SU-DHL-6 (cell line): ENCODE data around the gene MPLKIP.
"Not testable (repeated sequence)": the region's sequence is repeated elsewhere in the genome, so short reads cannot be mapped to it uniquely, and the experiment has no call there.

Experiments used
- H2AFZ ChIP-seq: fragments of 200-600 bp; sonication (generic); 2 replicates; pipeline ENCODE4 v1.6.1; 2014; ENCODE audit warnings: low read depth, mild to moderate bottlenecking, moderate library complexity, mixed read lengths, antibody characterized with exemption, low read length; ENCODE audit not compliant: severe bottlenecking
- H3F3A ChIP-seq: fragments of 200-600 bp; shearing (Covaris generic); 2 replicates; pipeline ENCODE4 v1.6.0; 2016; ENCODE audit warnings: antibody characterized with exemption, mild to moderate bottlenecking; ENCODE audit not compliant: insufficient read depth
- H3K27ac ChIP-seq: fragments of 200-600 bp; sonication (generic); 2 replicates; pipeline ENCODE4 v1.5.1; 2016; ENCODE audit warnings: low read depth, mild to moderate bottlenecking, low read length, moderate library complexity, mixed read lengths
- H3K27me3 ChIP-seq: fragments of 200-600 bp; sonication (generic), shearing (Covaris generic); 2 replicates; pipeline ENCODE4 v1.6.0; 2014; ENCODE audit warnings: mild to moderate bottlenecking, low read length
- H3K36me3 ChIP-seq: fragments of 200-600 bp; sonication (generic); 2 replicates; pipeline ENCODE4 v1.6.1; 2014; ENCODE audit warnings: mild to moderate bottlenecking, low read length, mixed read lengths
- H3K4me2 ChIP-seq: fragments of 300-600, 200-600 bp; shearing (Covaris generic), sonication (generic); 2 replicates; pipeline ENCODE4 v1.6.0; 2014; ENCODE audit warnings: low read length, low read depth, mild to moderate bottlenecking; ENCODE audit not compliant: poor library complexity, severe bottlenecking
- H3K4me3 ChIP-seq: fragments of 200-600 bp; sonication (generic); 2 replicates; pipeline ENCODE4 v1.5.1; 2014; ENCODE audit warnings: antibody characterized with exemption, low read length, mild to moderate bottlenecking, mixed read lengths; ENCODE audit not compliant: insufficient read depth, poor library complexity, severe bottlenecking
- H3K79me2 ChIP-seq: fragments of 200-600 bp; sonication (generic); 2 replicates; pipeline ENCODE4 v1.6.1; 2014; ENCODE audit warnings: mild to moderate bottlenecking, low read length, moderate library complexity; ENCODE audit not compliant: insufficient read depth
- H3K9ac ChIP-seq: fragments of 200-600 bp; sonication (generic); 2 replicates; pipeline ENCODE4 v1.7.0; 2014; ENCODE audit warnings: mild to moderate bottlenecking, low read length
- H3K9me2 ChIP-seq: fragments of 200-600 bp; sonication (generic); replicated peaks from 2 replicates; pipeline ENCODE4 v1.6.1; 2014; ENCODE audit warnings: low read length; ENCODE audit not compliant: insufficient read depth
- H3K9me3 ChIP-seq: fragments of 200-600 bp; sonication (generic); 2 replicates; pipeline ENCODE4 v1.6.1; 2014; ENCODE audit warnings: low read length, mixed read lengths; ENCODE audit not compliant: insufficient read depth
- H4K20me1 ChIP-seq: fragments of 200-600 bp; sonication (generic); 2 replicates; pipeline ENCODE4 v1.6.1; 2014; ENCODE audit warnings: low read depth, mild to moderate bottlenecking, antibody characterized with exemption, low read length, moderate library complexity, mixed read lengths
- EZH2phosphoT487 ChIP-seq: fragments of 200-600 bp; sonication (generic), shearing (Covaris generic); conservative IDR thresholded peaks from 2 replicates; pipeline ENCODE4 v1.6.1; 2018; ENCODE audit warnings: mild to moderate bottlenecking, antibody characterized with exemption, low read length, moderate library complexity, mixed read lengths
- TF ChIP-seq, protein P1 (sequence below): fragments of 200-600 bp; sonication (generic); IDR thresholded peaks from one replicate; pipeline ENCODE4 v1.5.1; 2017; ENCODE audit warnings: antibody characterized with exemption, mild to moderate bottlenecking, low read length, moderate library complexity; ENCODE audit not compliant: insufficient read depth, poor library complexity, severe bottlenecking

The MPLKIP gene

DNA sequence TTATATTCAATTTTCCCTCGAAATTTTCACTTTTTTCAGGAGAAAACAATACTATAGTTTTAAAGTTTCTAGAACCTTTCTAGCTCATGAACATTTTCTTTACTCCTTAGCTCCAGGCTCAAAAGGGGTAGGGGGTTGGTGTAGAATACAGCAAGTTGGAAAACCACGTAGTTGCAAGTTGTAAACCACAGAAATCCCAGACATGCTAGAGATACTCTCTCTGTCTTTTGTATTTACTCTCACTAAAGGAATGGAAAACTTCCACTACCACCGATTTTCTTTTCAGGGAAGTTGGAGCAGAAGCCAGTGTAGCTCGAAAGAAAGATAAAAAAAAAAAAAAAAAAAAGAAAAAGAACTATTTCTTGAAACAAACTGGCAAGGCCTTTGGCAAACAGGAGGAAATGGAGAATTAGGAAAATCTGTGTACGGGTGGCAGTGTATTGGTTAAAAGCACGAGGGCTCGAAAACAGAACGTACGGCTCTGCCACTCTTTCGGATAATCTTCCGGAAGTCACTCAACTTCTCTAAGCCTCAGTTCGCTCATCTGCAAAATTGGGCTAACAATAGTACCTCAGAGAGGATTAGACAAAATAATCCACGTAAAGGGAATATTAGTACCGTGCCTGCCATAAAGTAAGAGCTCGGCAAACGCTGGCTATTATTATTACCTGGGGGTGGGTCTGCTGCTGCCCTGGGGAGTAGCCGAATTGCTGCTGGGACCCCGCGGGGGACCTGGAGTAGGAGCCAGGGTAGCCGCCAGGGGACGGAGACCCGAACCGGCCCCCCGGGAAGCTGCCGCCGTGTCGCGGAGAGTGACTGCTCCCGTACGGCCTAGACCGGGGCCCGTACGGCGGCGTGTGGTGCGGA is 628 bp downstream of the MPLKIP start:
- Histone ChIP-seq H4K20me1 (peaks cover 16% of the 10 kb centered on the region), H3K27ac (peak overlapping the region; percentile 79), H3K4me2 (peak overlapping the region; percentile 94), H3K79me2 (peaks cover 55% of the 10 kb centered on the region), H3F3A (no peaks in the 10 kb centered on the region), H3K9me2 (no peaks in the 10 kb centered on the region), H2AFZ (peak overlapping the region; percentile 85), H3K27me3 (no peaks in the 10 kb centered on the region), H3K4me3 (peak overlapping the region; percentile 98), H3K9me3 (no peaks in the 10 kb centered on the region; the same call in 1 of the 2 replicates), H3K36me3 (peaks cover 19% of the 10 kb centered on the region), H3K9ac (peak overlapping the region; percentile 98)
- no peak for TF ChIP-seq EZH2phosphoT487
- TF ChIP-seq, protein P1, sequence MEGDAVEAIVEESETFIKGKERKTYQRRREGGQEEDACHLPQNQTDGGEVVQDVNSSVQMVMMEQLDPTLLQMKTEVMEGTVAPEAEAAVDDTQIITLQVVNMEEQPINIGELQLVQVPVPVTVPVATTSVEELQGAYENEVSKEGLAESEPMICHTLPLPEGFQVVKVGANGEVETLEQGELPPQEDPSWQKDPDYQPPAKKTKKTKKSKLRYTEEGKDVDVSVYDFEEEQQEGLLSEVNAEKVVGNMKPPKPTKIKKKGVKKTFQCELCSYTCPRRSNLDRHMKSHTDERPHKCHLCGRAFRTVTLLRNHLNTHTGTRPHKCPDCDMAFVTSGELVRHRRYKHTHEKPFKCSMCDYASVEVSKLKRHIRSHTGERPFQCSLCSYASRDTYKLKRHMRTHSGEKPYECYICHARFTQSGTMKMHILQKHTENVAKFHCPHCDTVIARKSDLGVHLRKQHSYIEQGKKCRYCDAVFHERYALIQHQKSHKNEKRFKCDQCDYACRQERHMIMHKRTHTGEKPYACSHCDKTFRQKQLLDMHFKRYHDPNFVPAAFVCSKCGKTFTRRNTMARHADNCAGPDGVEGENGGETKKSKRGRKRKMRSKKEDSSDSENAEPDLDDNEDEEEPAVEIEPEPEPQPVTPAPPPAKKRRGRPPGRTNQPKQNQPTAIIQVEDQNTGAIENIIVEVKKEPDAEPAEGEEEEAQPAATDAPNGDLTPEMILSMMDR = no peak

- Histone ChIP-seq H3K4me2 (no peak overlapping the region), H3K27ac (no peak overlapping the region), H3K4me3 (no peak overlapping the region), H3K79me2 (peaks cover 16% of the 10 kb centered on the region), H3K36me3 (no peaks in the 10 kb centered on the region), H2AFZ (no peak overlapping the region), H3K9me3 (no peaks in the 10 kb centered on the region), H3K27me3 (no peaks in the 10 kb centered on the region), H3K9ac (no peak overlapping the region), H3K9me2 (no peaks in the 10 kb centered on the region), H4K20me1 (peaks cover 5% of the 10 kb centered on the region), H3F3A (peaks cover 4% of the 10 kb centered on the region; the same call in 1 of the 2 replicates)
- TF ChIP-seq, protein P1 = no peak
- TF ChIP-seq EZH2phosphoT487 = no peak
Observed at GRCh38 chr7:40122940-40123254, 11.5 kb downstream of the MPLKIP start.

- not testable (repeated sequence) for H3K9ac ChIP-seq, H3F3A ChIP-seq, H3K9me2 ChIP-seq, H2AFZ ChIP-seq, H3K4me3 ChIP-seq, H3K4me2 ChIP-seq, H3K36me3 ChIP-seq, H4K20me1 ChIP-seq, H3K27me3 ChIP-seq, H3K27ac ChIP-seq, H3K9me3 ChIP-seq
- H3K79me2 ChIP-seq = peaks cover 11% of the 10 kb centered on the region
Observed at GRCh38 chr7:40122100-40122939, 12.1 kb downstream of the MPLKIP start.

DNA sequence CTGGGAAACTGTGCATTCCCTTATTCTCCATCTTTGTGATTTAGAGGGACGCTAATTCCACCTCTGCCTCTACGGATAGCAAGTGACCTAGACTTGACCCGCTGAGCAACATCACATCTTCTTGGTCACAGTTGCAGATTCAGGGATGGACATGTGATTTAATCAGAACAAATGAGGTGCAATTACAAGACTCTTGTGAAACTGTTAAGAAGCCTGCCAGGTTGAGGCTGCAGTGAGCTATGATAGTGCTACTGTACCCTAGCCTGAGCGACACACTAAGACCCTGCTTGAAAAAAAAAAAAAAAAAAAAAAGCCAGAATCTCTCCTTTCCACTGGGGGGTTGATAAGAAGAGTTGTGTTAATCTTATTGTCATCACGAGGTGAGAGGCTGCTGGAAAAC is 14.4 kb downstream of the MPLKIP start:
- no peaks in the 10 kb centered on the region; the same call in 1 of the 2 replicates for H3K79me2 ChIP-seq
- no peak for TF ChIP-seq EZH2phosphoT487
- TF ChIP-seq, protein P1 = no peak
- H3K27me3 ChIP-seq = no peaks in the 10 kb centered on the region
- H3K36me3 ChIP-seq = no peaks in the 10 kb centered on the region
- H3K9me3 ChIP-seq = no peaks in the 10 kb centered on the region
- H3K4me3 ChIP-seq = no peak overlapping the region
- H3K27ac ChIP-seq = no peak overlapping the region
- H3K4me2 ChIP-seq = no peak overlapping the region
- H4K20me1 ChIP-seq = peaks cover 5% of the 10 kb centered on the region
- H3K9me2 ChIP-seq = no peaks in the 10 kb centered on the region
- no peak overlapping the region for H3K9ac ChIP-seq
- no peak overlapping the region for H2AFZ ChIP-seq
- peaks cover 4% of the 10 kb centered on the region; the same call in 1 of the 2 replicates for H3F3A ChIP-seq

GRCh38 chr7:40118201-40118600 is 16.2 kb downstream of the MPLKIP start:
- not testable (repeated sequence) for H3K27ac ChIP-seq, H3K27me3 ChIP-seq, H3K36me3 ChIP-seq, H2AFZ ChIP-seq, H3K9me2 ChIP-seq, H3K79me2 ChIP-seq, H3K4me3 ChIP-seq, H4K20me1 ChIP-seq, H3F3A ChIP-seq, H3K9ac ChIP-seq, H3K9me3 ChIP-seq, H3K4me2 ChIP-seq
